Ramos (cell line): ENCODE data around the gene HSCB.
"Not testable (repeated sequence)": the region's sequence is repeated elsewhere in the genome, so short reads cannot be mapped to it uniquely, and the experiment has no call there.

Experiments used
- in situ Hi-C: fragments of 300-500 bp; cut with MboI; formaldehyde crosslinking; loops from one replicate; pipeline ENCODE4 v1.14.3; 2022; ENCODE audit warnings: low sequenced_read_pairs; ENCODE audit not compliant: unreplicated experiment

Gene HSCB

GRCh38 chr22:28737701-28738100 is 4.1 kb upstream of the HSCB start:
- in situ Hi-C loops, result no loop called here

DNA sequence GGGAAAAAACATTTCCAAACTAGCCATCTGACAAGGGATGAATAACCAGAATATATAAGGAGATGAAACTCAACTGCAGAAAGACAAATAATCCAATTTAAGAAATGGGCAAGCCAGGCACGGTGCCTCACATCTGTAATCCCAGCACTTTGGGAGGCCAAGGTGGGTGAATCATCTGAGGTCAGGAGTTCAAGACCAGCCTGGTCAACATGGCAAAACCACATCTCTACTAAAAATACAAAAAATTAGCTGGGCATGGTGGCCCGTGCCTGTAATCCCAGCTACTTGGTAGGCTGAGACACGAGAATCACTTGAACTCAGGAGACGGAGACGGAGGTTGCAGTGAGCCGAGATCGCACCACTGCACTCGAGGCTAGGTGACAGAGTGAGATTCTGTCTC is 3.0 kb upstream of the HSCB start:
- in situ Hi-C loops, result not testable (repeated sequence)

DNA sequence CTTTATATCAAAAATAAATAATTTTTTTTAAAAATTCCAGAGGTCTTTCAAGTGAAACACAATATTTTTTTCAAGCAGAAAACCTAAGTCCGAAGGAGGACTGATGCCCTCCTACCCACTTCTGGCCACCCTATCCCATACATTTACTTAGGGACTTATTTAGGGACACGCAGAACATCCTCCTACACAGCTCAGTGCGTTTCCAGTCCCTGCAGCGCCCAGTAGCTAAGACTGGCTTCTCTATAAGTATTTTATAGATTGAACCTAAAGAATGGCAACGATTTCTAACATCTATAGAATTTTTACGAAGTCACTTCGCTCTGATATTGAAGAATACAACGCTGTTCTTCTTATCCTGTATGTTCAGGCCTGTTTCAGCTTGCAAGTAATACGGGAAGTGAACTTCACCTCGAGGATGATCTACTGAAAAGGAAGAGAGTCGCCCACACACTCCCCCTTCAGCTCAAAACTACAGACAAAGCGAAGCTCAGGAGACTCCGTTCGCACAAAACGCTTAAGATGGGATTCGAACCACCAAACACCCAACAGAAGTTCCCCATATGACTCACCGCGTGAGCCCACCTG is 547 bp upstream of the HSCB start:
- in situ Hi-C loops, result no loop called here

DNA sequence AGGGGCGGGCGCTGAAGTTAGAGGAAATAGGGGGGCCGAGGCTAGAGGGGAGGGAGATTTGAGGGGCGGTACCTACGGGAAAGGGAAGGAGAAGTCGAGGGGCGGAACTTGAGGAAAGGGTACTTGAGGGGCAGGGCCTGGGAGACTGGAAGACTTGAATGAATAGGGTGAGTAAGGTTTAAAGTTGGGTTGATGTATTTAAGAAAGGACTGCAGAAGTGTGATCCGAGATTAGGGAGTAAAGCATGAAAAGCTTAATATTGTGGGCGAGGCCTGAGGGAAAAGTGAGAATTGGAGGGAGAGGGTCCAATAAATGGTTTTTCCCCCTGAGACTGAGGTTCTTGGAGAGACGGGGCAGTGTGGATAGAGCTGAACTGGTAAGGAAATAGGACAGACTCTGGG is 723 bp downstream of the HSCB start:
- in situ Hi-C loops, result no loop called here

GRCh38 chr22:28743852-28744251 is 2.0 kb downstream of the HSCB start:
- in situ Hi-C loops, result no loop called here

DNA sequence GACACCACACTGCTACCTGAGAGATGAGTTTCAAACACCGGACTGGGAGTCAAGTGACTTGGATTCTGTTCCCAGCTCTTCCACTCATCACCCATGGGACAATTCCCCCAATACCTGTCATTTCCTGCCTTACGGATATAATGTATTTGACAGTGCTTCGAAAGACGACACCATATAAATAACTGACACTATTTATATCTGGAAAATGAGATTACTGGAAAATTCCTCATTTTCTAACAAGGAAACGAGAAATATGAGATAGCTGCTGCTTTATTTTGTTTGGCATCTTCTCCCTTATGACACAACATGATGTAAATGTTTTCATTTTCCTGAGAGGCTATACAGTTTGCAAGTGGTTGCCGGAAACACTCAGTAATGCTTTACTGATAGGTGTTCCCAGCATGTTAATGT is 8.6 kb downstream of the HSCB start:
- in situ Hi-C loops, result no loop called here

- in situ Hi-C loops, result not testable (repeated sequence)
Measured at GRCh38 chr22:28754512-28754911, 12.7 kb downstream of the HSCB start.

DNA sequence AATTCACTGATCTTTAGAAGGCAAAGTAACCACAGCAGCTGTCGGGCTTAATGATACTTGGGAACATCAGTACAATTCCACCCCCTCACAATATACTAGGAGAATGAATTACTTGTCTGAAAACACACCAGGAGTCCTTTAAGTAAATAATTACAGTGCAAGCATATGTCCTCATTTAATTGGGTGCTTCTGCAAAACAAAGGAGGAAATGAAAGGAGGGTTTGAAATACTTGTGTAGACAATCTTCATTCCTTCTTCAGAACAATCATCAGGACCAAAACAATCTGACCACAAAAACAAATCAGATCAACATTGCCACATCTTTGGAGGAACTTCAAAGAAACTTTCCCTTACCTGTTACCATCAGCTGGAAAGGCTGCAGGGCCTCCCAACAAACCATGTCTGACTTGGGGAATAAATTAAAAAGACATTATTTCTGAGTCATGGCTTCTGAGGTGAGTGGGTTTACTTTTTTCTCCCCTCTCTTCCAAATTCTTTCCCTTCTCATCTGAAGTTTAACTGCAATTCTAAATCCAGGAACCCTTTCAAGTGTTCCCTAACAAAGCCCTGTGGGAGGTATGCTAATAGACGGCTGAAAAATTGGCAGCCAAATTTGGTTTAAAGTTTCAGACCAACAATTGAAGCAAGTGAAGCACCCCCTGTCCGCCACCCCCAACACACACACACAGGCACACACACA is 18.2 kb downstream of the HSCB start:
- in situ Hi-C loops, result no loop called here

DNA sequence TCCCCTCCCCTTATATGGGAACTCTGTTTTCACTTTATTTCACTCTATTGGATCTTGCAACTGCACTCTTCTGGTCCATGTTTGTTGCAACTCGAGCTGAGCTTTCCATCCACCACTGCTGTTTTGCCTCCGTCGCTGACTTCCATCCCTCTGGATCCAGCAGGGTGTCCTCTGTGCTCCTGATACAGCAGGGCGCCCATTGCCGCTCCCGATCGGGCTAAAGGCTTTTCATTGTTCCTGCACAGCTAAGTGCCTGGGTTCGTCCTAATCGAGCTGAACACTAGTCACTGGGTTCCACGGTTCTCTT is 19.6 kb downstream of the HSCB start:
- in situ Hi-C loops, result no loop called here

- in situ Hi-C loops, result not testable (repeated sequence)
Measured at GRCh38 chr22:28762000-28762399, 20.2 kb downstream of the HSCB start.

DNA sequence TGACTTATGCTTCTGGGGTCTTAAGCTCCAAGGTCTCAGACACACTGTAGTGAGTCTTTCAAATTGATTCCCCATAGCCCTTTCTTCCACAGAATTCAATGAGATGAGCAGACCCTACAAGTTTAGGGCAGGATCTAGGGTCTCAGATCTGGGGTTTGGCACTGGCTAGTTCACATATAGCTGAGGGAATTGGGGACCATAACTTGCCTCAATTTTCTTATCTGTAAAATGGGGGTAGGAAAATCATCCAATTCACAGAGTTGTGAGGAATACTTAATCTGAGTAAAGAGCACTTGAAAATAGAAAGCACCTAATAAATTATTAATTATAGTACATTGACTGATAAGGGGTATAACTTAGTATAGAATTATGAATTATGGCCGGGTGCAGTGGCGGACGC is 24.8 kb downstream of the HSCB start:
- in situ Hi-C loops, result no loop called here

DNA sequence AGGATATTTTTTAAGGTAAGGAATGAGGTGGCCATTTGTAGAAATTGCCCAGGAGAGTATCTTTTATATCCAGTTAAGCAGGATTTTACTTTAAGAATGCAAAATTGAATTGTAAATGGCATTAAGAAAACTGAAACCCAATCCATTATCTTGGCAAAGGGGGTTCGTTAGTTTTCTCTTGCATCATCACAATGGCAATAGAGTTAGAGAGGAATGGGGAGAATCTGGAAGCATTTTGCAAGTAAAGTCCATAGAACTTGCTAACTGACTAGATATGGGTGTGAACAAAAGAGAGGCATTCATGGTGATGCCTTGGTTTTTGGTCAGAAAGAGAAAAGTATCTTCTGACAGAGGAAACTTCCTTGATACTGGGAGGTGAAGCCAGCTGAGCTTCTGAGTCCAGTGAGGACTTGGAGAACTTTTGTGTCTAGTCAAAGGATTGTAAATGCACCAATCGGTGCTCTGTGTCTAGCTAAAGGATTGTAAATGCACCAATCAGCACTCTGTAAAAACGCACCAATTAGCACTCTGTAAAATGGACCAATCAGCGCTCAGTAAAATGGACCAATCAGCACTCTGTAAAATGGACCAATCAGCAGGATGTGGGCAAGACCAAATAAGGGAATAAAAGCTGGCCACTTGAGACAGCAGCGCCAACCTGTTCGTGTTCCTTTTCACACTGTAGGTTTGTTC is 27.0 kb downstream of the HSCB start:
- in situ Hi-C loops, result no loop called here

DNA sequence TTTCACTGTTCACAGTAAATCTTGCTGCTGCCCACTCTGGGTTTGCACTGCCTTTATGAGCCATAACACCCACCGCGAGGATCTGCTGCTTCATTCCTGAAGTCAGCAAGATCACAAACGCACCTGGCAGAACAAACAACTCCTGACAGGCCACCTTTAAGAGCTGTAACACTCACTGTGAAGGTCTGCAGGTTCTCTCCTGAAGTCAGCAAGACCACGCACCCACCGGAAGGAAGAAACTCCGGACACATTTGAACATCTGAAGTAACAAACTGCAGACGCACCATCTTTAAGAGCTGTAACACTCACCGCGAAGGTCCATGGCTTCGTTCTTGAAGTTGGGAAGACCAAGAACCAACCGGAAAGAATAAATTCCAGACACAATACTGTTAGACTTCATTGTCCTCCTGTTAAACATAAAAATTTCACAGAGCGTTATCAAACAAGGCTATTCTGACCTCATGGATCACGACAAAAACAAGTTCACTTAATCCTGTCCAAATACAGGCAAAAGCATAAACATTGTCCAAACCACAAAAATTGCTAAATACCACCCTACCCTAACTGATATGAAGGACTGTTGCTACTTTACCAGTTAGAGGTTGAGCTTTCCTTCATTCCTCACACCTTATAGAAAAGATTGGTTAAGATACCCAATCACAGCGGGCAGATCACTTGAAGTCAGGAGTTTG is 27.7 kb downstream of the HSCB start:
- in situ Hi-C loops, result no loop called here

DNA sequence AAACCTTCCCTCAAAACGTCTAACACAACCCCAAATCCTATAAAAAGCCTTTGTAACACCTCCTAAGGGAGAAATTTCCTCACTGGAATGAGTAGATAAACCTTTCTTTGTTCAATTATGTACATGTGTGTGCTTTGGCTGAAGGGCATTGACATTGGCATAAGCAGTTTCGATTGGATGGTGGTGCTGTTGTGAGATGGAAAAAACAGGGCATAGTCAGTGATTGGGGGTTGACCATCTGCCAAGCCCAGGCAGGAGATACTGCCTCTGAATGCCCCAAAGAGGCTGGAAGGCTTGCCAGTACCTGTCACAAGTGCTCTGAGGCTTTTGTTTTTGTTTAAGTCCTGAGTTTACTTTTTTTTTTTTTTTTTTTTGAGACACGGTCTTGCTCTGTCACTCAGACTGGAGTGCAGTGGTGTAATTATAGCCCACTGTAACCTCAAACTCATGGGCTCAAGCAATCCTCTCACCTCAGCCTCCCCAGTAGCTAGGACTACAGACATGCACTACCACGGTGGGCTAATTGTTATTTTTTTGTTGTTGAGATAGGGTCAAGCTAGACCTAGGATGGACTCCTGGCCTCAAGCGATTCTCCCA is 29.5 kb downstream of the HSCB start:
- in situ Hi-C loops, result no loop called here

DNA sequence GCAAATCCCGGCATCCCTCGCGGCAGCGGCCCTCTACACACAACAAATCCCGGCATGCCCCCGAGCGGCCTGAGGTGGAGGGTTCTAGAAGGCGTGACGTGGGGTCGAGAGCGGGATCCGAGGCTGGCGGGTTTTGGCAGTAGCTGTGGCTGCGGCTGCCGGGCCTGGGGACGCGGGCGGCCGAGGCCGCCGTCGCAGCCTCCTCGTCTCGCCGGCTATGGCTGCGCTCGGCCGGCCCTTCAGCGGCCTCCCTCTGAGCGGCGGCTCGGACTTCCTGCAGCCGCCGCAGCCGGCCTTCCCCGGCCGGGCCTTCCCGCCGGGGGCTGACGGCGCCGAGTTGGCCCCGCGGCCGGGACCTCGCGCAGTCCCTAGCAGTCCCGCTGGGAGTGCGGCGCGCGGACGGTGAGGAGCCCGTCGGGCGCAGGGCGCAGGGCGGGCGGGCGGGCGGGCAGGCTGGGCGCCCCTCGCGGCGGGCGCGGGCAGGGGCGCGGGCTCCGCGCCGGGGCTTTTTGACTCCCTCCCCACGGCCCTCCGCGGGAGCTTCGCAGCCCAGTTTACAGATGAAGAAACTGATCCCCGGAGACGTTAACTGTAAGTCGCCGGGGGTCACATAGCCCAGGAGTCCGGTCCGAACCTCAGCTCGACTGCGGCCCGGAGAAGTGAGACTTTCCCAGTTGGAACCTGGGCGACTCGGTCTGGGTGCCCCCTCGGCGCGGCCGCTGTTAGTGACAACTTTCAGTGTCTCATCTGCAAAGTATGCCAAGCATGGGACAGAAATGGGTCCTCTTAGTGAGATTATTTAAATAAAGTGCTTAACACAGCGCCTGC is 31.0 kb downstream of the HSCB start, which contains the start of gene CCDC117:
CCDC117 (plus strand) TSS at position 63 of the 828 bp plus-strand sequence; CDS start at position 218, 155 bp downstream.
- in situ Hi-C loops, result no loop called here

DNA sequence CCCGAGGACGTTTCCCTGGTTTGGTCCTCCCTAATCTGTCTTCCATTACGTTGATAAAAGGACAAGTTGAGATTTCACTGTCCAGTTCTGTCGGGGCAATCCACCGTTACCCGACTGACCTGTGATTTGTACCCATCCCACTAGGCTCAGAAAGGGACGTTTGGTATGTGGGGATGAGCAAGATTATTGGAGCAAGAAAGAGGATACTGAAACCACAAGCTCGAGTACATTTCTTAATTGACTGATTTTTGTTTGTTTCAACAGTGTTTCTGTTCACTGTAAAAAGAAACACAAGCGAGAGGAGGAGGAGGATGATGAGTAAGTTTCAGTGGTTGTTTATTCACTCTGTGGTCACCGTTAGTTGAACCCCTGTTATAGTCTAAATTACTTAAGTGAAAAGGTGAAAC is 31.6 kb downstream of the HSCB start:
- in situ Hi-C loops, result no loop called here

DNA sequence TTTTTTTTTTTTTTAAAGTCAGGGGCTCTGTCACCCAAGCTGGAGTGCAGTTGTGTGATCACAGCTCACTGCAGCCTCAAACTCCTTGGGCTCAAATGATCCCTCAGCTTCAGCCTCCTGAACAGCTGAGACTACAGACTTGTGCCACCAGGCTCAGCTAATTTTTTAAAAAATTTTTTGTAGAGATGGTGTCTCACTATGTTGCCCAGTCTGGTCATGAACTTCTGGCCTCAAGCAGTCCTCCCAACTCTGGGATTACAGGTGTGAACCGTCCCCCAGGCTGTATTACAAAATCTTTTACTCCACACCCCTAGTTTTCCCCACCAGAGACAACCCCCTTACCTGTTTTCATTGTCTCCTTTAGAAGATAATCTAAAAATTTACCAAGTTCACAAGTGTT is 32.5 kb downstream of the HSCB start:
- in situ Hi-C loops, result no loop called here

DNA sequence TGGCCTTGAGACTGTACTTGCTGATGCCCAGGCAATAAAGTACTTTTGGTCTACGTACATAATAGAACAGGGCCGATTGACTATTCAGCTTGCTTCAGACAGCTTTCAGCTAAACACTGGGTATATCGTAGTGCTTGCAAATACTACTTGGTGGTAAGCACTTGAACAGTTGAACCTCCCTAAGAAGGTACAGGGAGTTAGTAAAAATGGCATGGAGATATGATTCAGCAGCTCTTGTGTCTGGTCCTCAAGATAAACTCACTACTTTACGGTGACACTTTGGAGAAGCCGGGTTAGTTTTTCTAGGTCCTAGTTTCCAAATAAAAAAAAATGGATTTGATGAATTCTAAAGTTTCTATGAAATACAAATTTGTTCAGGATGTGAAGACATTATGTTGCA is 38.0 kb downstream of the HSCB start:
- in situ Hi-C loops, result no loop called here

GRCh38 chr22:28780296-28780695 is 38.5 kb downstream of the HSCB start:
- in situ Hi-C loops, result no loop called here
